Renal cortex interstitium (tissue), 11 donors: Measurements from ENCODE around the gene DNAAF1. TPM values are rescaled to one million over a fixed set of nuclear protein-coding genes. Genes with fewer than 3 reads are reported as not detected.
"Not testable (repeated sequence)": the region's sequence is repeated elsewhere in the genome, so short reads cannot be mapped to it uniquely, and the experiment has no call there.

ENCODE experiments used
- DNase-seq, 11 donors: peaks; one replicate each; pipeline ENCODE4 v3.0.0-alpha.2; 2013; ENCODE audit warnings: low read depth in 9 of 11, low spot score in 4 of 11; ENCODE audit errors: extremely low read depth in 1 of 11
- polyA plus RNA-seq, 3 donors: library from polyadenylated mRNA; unstranded; fragments of 120-200 nt; gene quantifications; one replicate each; pipeline ENCODE4 v1.2.1, GENCODE V29; 2013; ENCODE audit not compliant: insufficient read length in 3 of 3

DNAAF1 gene
- polyA plus RNA-seq, 3 donors = 3.6 to 9.4 (median 4.2) TPM

DNA sequence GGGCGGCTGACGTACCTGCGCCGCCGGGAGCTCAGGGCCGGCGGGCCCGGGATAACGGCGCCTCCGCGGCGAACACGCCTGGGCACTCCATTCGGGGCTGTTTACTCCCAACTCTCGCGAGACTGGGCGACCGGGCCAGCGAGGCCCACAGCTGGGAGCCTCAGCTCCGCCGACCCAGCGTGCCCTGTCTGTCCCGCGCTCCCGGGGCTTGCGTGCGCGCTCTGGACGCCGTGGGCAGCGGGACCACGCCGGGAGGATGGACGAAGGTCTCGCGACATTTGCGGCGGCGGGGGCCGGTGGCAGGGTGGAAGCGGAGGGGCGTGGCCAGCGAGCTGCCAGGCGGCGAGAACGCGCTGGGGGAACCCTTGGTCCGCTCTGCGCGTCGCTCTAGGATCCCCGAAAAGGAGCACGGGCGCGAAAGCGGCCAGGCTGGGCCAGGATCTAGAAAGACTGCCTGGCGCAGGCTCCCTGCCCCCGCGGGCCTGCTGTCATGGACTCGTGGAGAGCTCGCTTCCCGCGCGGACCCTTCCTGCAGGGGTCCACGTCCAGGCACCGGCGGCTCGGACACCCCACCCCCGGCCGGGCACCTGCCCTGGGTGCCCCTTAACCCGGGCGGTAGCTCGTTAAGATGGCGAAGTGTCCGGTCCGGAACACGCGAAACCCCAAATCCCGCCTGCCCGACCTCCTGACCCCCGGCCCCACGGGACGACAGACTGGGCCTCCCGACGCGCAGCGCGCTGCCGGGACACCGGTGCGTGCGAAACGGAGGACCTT, 28.2 kb upstream of the DNAAF1 start, which contains the start of gene MBTPS1:
MBTPS1 (minus strand) TSS at position 223 of the 774 bp plus-strand sequence. CDS start 15,159 bp downstream, outside the sequence.
- DNase-seq = peak; percentile 89 to 99 (median 97)

DNA sequence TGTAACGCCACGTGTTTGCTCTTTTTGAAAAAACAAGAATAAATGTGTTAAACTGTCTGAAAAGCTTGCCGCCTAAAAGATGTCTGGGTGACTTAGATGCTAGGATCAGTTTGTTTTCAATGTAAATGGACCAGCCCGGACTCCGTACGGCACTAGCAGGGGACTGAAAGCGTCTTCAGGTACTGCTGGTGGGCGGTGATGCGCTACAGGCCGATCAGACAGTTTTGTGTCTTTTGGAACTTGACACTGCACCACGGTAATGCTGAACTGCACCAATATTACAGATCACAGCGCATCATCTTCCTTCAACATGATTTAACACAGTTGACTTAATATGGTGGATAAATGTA, 27.6 kb upstream of the DNAAF1 start:
- peak in 4 of 11 donors; percentile 29 to 35 (median 32) for DNase-seq

GRCh38 chr16:84118315-84118714, 26.8 kb upstream of the DNAAF1 start:
- not testable (repeated sequence) for DNase-seq

DNA sequence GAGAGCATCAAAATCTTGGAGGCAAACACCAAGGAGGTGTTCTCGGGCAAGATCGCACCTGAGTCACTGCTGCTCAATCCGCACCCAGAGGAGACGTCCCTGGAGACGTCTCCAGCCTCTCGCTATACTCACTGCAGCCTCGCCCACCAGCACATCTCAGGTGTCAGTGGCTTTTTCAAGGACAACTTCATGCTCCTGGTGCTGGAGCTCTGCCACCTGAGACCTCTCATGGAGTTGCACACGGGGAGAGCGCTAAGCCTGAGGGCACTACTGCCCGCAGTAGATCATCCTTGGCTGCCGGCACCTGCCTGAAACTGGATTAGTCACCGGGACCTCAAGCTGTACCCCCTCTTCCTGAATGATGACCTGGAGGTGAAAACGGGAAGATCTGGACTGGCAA, 25.7 kb upstream of the DNAAF1 start:
- no peak for DNase-seq

GRCh38 chr16:84120023-84120422, 25.1 kb upstream of the DNAAF1 start:
- no peak for DNase-seq

GRCh38 chr16:84121007-84121406, 24.1 kb upstream of the DNAAF1 start:
- DNase-seq = no peak

GRCh38 chr16:84124257-84125073, 20.6 kb upstream of the DNAAF1 start:
- DNase-seq = no peak

GRCh38 chr16:84131117-84131516, 14.0 kb upstream of the DNAAF1 start:
- no peak for DNase-seq

- no peak for DNase-seq
Measured at GRCh38 chr16:84132527-84133285, 12.4 kb upstream of the DNAAF1 start.

GRCh38 chr16:84136331-84137125, 8.6 kb upstream of the DNAAF1 start:
- no peak for DNase-seq

DNA sequence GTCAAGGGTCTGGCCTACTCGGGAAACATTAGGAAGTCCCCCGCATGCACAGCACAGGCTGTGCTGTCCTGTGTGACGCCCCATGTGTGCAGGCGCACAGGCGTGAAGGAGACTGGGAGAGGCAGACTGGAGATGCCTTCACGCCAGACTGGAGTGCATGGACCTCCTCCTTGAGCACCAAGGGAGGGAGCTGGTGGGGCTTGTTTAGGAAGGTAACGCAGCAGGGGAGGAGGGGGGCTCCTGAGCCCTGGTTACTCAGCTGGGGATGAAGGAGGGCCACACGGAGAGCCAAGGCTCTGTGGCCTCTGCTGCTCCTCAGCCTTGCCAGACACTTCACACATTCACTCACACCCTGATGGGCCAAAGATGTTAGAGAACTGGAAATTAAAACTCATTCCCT, 7.8 kb upstream of the DNAAF1 start:
- no peak for DNase-seq

DNA sequence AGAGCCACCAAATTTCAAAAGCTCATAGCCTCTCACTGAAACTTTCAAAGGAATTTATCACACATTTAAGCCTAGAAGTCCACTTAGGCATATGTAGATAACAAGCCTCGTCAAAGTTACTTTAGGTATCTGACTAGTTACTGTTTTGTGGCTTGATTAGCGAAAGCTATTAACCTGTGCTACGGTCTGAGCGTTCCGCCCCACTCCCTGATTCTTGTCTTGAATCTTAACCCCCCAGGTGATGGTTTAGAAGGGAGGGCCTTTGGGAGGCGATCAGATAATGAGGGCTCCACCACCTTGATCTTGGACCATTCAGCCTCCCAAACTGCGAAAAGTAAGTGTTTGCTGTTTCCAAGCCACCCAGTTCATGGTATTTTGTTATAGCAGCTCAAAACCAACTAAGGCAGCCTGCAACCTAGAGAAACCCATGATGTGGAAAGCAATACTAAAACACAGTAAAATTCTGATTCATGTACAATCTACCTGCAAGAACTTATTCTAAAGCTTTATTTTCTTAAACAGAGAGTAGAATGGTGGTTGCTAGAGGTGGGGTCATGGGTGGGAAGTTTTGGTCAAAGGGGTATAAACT, 7.2 kb upstream of the DNAAF1 start:
- DNase-seq = no peak

GRCh38 chr16:84138500-84138823, 6.6 kb upstream of the DNAAF1 start:
- DNase-seq = no peak

DNA sequence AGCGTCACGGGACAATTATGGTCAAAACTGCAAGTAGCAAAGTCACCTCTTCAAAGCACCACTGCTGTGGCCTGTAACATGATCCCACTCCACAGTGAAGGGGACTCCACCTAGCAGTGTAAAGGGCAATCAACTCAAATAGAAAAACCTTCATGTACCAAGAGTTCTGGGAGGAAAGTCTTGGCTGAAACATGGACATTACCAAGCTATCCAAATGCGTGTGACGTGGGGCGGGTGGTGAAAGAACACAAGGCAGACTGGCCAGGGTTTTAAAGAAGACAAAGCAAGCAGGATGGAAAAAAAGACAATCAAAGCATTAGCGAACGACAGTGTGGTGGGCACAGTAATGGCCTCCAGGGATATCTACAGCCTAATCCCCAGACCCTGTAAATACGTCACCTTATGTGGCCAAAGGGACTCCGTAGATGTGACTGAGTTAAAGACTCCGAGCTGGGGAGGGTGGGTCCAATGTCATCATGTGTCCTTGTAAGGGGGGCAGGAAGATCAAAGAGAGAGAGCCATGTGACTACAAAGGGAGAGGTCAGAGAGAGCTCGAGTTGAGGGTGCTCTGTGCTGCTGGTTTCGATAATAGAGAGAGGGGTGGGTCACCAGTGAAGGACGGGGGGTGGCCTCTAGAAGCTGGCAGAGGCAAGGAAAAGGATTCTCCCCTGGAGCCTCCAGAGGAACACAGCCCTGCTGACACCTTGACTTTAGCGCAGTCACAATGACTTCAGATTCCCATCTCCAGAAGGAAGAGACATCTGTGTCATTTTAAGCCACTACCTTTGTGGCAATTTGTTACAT, 6.1 kb upstream of the DNAAF1 start:
- peak in 2 of 11 donors; percentile 52 to 63 for DNase-seq

DNA sequence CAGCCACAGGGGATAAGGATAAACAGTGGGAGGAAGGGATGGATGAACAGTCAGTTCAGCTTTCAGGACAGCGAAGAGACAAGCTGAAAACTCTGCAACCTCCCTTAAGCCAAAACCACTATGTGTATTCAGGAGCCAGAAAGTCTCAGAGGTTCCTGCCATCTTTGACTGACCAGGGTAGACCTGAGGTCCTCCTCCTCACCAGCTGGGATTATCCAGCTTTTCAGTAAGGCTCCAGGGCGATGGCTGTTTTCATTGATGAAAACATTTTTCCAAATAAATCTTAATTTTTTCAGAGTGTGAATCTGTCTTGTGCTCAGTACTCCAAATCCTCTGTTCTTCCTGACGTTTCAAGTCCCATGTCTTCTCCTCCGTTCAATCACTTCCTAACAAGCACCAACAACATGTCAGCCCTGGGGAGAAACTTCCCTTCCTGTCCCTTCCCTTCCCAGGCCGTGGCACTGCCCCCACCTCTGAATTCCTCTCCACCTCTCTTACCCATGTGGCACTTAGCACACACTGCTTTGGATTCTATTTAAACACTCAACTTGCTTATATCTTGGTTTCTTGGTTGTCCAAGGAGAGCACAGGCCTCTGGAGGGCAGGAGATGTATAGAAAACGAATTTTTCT, 5.4 kb upstream of the DNAAF1 start:
- DNase-seq = no peak

DNA sequence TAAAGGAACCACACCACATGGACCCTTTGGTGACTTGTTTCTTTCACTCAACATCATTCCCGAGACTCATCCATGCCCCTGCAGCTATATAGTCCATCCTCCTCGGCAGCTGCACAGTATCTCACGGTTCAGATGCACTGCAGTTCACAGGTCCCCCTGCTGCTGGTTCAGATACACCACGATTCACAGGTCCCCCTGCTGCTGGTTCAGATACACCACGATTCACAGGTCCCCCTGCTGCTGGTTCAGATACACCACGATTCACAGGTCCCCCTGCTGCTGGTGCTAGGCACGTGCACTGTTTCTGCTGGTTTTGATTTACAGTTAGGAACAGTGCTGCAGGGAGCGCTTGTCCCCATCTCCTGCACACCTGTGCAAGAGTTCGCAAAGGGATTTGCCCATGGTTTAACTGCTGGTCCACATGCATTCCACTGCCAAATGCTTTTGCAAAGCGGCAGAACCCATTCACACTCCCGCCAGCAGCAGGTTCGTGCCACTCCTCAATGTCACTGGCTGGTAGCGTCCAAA, 3.9 kb upstream of the DNAAF1 start:
- DNase-seq = no peak

- DNase-seq = no peak
Measured at GRCh38 chr16:84143081-84143480, 2.0 kb upstream of the DNAAF1 start.
